Iris pigment epithelial cell (primary cell): Measurements from ENCODE around the gene PRCD.

ENCODE experiments used
- DNase-seq: peaks from one replicate; pipeline ENCODE4 v3.0.0-alpha.2; 2011; ENCODE audit warnings: low read depth

The PRCD gene

DNA sequence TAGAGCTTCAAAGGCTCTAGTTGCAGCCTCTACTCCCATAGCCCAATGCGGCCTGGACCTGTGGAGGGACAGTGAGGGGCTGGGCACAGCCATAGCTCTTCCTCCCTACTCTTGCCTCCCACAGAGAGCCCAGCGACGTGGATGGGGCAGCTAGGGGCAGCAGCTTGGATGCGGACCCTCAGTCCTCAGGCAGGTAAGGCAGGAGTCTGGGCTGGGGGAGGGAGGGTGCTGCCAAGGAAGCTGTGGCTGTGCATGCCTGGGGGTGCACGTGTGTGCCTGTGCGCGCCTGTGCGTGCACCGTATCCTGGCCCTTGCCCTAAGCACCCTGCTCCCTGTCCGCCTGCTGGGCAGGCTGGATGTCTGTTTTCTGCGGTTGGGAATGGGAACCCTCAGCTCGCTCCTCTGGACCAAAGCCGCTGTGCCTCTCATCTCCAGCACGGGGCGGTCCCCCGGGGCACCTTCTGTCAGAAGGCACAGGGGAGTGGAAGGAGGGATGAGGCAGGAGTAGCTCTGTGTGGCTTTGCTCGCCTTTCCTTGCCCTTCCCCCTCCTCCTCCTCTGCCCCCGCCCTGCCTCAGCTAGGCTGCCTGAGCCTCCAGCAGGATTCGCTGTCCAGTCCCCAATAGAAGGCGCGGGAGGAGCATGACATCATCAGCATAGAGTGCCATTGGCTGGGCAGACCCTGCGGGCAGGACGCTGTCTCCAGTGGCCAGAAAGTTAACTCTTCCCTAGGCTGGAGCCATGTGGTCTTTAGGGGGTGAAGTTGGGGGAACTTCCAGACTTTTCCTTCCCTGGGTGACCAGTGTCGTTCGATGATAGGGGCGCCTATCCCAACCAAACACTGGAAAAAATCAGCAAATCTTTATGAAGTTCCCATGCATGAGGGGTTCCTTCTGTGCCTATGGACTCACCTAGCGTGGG lies 797 bp downstream of the PRCD start:
- DNase-seq = peak; percentile 98

DNA sequence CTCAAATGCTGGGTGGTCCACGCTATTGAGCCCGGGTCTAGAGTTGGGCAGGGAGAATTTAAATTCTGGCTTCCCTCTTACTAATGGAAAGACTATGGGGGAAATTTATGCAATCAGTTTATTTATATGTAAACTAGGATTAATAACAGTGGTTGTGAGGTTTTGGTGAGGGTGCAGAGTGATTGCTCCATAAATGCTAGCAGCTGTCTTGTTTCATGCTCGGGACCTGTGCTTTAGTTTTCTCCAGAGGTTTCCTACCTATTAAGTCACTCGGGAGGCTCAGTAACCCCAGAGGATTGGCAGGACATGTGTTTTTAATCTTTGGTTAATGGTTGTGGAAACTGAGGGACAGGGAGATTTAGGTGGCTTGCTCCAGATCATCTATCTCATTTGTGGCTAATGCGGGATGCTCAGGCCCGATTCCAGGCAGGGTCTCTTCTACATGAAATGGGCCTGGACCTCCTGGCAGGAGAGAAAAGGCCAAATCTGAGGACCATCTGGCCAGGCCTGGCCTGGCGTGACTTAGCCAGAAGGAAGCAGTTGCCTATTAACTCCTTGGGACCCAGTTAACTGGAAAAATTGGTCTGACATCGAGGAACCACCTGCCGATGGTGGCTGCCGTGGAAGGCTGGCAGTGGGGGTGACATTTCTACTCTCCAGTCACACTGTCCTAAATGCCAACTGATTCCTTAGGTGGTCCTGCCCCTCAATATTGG lies 2.1 kb downstream of the PRCD start:
- DNase-seq = no peak

DNA sequence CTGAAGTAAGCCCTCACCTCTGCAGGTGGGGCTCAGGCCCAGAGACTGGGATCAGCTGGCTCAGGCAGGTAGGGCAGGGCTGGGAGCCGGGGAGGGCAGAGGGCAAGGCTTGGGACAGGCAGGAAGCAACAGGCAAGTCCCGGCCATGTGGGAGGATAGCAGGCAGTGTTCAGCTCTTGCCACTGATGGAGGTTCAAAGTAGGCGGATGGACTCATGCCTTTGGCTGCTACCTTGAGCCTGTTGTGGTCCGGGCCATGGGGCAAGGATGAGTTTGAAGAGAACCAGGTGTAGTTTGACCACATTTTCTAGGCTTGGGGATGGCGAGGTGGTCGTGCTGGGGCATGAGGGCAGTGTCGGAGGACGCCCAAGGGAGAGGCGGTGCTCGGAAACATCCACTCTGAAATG lies 2.7 kb downstream of the PRCD start:
- DNase-seq = no peak

DNA sequence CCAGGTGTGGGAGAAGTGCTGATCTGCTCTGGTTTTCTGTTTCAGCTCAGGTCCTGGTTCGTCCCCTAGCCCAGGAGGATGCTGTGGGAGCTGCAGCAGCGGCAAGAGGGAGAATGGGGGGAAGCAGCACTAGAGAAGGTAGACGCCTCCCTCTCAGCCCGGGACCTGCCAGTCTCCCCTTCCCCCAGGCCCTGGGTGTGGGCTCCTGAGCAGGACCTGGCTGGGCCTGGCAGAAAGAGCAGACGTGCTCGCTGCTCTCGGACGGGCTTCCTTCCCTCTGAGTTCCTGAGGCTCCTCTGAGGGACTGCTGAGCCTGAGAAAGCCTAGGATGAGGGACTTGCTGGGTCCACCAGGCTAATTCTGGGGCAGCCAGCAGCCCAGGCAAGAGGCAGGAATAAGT lies 3.1 kb downstream of the PRCD start:
- DNase-seq = no peak

DNA sequence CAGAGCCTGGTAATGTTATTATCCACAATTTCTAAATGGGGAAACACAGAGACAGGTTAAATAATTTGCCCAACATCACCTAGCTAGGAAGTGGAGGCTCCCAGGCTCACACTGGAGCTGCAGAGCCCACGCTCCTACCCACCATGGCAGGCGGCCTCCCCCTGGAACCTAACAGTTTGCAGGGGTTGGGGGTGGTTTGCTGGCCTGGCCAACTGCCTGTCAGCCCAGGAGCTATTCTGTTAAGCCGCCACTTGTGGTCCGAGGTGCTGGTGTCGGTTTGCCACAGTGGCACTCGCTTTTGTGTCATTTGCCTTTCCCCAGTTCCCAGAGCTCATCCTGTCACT lies 3.6 kb downstream of the PRCD start:
- DNase-seq = no peak

DNA sequence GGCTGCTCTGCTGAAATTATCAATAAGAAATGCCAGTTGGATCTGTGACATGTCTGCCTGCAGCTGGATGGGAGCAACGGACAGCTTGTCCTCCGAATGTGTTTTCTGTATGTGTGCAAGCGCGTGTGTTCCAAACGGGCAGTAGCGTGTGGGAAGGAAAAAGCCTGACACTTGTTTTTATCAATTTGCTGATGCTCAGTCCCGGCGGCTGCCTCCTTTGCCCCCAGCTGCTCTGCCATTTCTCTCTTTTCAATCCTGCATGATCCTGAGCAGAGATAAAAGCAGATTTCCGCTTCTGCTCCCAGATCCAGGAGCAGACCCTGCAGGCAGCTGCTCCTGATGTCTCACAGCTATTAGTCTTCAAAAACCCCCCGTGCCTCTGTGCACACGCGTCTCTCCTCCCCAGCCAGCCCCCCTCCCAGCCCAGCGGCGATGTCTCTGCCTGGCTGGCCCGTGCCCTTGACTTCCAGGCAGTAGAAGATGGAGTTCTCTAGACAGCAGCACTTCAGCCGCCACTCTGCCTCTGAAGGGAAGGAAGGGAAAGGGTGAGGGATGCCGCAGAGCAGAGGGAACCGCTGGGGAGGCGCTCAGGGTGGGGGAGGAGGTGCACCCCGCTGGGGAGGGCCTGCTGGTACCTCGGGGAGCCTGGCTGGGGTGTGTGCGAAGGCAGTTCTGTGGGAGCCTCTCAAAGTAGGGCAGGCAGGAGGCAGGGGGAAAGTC lies 4.1 kb downstream of the PRCD start:
- no peak for DNase-seq

DNA sequence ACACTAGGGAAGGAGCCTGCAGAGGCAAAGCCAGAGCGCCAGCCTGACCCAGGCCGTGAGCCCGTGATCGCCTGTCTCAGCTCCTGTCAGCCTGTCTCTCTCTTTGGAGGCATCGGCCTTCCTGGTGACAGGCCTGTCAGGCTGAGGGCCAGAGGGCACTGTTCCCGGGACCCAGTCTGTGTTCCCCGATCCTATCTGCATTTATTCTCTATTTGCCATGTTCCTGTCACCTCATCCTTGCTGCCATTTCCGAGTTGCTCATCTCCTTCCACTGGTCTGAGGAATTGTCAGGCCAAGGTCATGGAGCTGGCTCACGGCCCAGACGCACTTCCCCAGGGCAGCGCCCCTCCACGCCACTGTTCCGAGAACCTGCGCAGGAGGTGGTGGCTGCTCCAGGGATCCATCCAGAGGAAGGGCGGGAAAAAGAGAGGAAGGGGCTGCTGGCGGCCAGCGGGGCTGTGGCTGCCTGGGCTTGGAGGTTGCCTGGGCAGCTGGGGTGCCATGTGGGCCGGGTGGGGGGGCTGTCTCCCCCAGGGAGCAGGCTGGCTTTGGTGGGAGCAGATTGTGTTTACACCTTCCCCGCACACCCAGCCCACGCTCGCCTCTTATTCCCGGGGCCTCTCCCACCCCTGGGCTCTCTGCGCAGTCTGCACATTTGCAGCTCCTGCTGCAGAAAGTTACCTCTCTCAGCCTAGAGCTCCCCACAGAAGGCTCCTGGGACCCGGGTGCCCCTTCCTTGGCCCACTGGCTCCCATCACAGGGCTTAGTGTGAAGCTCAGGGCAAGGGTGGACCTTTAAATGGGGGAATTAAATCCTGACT lies 4.9 kb downstream of the PRCD start:
- no peak for DNase-seq

DNA sequence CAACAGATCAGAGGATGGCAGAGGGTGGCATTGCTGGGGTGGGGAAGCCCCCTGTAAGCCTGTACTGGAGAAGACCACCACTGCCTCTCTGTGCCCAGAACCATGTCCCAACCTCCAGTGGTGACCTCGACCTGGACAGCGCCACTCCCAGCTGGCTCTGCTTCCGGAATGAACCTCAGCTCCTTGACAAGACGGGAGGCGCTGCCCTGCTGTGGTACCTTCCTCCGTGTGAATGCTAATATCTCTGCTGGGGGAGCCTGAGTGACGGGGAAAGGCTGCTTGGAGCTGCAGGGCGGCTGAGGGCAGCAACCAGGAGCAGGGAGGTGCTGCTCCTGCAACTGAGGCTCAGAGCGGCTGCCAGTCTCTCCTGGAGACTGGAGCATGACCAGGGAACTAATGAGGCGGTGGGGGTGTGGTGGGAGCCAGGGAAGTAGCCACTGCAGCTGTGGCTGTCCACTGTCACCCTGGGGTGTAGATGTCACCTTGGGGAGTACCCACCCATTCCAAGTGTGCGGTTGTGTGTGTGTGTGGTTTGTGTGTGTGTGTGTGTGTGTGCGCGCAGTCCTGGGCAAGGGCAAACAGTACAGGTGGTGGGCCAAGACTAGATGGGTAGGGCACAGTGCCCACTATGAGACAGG lies 6.2 kb downstream of the PRCD start:
- no peak for DNase-seq

DNA sequence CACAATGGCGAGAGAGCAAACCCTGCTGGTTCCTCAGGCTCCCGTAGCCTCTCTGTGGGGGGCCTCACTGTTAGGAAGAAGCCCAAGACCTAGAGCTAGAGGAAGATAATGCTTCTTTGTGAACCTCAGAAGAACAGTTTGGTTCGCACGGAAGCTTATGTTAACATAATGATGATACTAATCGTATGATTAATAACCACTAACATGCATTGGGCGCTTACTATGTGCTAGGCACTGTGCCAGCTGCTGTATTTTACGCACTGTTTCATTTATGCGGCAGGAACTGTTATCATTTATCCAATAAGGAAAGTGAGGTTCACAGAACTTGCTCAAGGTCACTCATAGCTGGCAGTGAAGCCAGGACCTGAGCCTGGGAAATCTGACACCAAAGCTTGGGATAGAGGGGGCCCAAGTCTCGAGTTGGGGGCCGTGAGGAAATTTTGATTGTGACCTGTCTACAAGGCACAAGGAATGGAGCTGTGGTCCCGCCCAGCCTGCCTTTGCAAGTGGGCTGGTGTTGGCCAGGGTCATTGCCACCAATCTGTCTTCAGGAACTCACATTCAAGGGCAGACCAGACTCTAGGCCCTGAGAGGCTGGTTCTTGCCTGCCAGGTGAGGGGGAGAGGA lies 6.8 kb downstream of the PRCD start:
- peak; percentile 97 for DNase-seq

DNA sequence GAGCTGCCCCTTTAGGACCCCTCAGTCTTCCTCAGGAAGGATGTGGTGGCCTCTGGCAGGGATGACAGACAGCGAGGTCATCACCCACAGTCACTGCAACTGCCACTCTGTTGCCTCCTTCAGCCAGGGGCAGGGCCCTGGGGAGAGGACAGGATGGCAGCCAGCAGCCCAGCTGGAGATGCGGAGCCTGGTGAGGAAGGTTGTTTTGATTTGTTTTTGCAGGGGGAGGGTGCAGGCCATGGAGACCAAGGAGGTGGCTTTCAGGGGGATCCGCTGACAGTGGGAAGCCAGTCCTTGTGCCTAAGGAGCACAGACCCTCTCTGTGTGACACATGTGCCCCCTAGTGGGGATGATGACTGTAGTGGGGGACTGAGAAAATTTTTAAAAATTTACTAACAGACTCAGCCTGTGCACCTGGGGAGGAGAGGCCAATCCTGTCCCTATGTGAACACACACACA lies 7.4 kb downstream of the PRCD start:
- DNase-seq = peak; percentile 64

DNA sequence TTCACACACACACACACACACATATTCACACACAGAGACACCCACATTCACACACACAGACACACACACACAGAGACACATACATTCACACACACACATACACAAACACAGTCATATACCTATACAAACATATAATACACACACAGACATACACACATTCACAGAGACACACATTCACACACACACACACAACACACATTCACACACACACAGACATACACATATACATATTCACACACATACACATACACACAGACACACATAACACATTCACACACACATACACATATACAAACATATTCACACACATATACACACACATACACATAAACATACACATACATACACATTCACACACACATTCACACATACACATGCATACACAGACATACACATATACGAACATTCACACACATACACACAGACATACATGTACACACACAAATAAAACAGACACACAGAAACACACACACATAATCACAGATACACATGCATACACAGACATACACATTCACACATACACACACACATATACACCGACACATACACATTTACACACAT lies 7.9 kb downstream of the PRCD start:
- DNase-seq = no peak

DNA sequence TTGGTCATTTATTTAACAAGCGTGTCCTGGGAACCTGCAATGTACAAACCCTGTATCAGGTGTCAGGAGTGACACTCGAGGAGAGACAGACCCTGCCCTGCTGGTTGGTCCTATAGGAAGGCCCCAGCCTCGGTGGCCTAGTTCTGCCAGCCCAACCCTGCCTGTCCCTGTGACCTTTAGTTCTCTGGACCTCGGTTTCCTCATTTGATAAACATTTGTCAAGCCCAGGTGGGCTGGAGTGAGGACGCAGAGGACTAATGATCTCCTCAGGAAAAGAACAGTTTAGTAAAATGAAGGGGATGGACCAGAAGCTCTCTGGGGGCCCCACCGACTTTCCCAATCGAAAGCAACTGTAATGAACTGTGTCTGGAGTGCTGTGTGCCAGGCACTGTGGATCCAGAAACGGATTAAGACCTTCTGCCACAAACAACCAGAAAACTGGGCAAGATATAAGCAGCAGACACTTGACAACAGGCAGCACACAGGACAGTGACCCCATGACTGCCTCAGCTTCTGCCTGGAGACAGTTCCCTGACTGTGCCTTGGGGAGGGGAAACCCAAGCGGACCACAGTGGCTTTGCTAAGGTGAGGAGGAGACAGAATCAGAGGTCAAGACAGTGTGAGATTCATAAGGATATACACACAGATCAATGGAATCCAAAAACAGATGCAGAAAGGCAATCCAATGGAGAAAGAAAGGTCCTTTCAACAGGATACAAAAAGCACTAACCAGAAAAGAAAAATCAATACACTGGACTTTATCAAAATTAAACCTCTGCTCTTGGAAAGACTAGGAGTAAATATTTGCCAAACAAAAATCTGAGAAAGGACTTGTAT lies 8.8 kb downstream of the PRCD start:
- DNase-seq = no peak

DNA sequence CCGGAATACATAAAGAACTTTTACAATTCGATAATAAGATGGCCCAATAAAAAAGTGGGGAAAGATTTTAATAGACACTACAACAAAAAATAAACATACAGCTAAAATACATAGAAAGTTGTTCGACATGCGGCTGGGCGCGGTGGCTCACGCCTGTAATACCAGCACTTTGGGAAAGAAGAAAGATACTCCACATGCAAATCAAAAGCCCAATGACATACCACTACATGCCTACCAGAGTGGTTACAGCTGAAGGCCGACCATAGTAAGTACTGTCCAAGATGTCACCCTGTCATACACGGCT lies 9.3 kb downstream of the PRCD start:
- no peak for DNase-seq

DNA sequence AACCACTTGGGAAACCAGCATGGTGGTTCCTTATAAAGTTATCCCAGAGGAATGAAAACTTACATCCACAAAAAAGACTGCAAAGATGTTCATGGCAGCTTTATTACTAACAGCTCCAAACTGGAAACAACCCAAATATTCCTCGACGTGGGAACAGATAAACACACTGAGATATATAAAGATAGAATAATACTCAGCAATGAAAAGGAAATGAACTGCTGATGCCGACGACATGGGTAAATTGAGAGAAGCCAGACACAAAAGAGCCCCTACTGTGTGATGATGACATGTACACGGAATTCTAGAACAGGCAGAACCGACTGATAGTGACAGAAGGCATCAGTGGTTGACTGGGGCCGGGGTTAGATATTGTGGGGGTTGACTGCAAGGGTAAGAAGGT lies 9.7 kb downstream of the PRCD start:
- no peak for DNase-seq

DNA sequence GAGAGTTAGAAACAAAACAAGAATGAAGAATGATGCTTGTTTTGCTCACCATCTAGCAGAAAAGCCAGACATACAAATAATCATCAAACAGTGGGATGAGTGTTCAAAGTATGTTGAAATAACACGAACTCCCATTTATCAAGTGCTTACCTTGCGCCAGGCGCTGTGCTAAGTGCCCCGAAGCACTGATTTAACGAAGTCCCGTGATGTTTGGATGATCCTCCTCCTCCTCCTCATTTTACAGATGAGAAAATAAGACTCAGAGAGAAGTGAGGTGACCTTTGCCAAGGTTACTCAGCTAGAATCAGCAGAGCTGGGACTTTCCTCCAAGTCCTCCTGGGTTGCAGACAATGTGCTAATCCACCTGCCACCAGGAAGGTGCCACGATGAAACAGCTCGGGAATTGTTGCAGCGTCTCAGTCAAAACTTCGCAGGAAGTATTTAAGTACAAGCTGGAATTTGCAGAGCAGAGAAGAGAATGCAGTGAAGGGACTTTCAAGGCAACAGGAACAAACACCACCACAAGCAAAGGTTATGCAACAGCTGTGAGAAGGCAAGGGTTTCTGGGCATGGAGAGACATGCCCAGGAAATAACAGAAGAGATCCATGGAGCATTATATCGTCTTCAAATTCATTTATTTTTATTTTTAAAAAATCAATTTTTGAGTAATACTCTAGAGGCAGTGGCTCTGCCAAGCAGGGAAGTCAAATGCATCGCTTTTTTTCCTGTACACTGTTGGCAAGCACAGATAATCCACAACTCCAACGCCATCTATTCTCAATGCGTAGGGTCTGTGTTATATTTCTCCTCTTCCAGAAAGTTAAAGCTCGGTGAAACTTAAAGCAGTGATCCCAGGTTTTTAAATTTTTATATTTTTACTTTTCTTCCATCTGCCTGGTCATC lies 11.1 kb downstream of the PRCD start:
- DNase-seq = peak; percentile 82

DNA sequence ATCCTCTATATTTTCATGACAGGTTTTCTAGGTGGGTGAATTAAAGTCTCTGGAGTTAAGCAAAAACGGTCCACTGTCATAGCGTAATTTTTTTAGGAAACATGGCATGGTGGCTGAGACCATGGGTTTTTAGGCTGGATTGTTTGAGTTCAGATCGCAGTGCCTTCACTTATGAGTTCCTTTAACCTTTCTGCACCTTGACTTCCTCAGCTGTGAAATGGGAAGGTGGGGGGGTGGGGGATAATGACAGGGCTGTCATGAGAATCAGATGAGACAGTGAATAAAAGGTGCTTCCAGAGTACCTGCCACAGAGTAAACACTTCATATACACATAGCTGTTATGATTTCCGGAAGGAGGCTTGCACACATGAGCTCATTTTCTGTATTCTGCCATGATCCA lies 11.8 kb downstream of the PRCD start:
- no peak for DNase-seq

DNA sequence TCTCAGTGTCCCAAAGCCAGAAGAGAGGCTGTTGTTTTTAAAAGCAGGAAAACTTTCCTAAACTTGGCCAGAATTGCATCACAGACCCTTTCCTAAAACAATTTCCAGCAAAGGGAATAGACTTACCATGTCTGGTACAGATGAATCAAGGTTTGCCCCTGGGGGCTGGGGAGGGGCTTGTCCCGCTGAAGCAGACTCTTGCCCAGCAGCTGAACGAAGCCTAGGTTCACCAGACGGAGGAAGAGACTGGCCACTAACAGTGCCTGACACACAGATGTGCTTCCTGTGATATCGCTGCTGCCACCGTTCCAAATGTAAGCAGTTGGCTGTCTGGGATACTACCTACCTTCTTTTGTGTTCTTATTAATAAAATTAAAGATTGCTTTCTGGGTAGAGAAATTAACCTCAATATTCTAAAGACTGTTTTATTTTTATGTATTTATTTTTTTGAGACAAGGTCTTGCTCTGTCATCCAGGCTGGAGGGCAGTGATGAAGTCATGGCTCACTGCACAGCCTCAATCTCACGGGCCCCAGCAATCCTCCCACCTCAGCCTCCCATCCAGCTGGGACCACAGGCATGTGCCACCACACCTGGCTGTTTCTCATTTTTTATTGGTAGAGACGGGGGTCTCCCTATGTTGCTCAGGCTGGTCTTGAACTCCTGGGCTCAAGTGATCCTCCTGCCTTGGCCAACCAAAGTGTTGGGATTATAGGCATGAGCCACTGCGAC lies 13.5 kb downstream of the PRCD start:
- no peak for DNase-seq

DNA sequence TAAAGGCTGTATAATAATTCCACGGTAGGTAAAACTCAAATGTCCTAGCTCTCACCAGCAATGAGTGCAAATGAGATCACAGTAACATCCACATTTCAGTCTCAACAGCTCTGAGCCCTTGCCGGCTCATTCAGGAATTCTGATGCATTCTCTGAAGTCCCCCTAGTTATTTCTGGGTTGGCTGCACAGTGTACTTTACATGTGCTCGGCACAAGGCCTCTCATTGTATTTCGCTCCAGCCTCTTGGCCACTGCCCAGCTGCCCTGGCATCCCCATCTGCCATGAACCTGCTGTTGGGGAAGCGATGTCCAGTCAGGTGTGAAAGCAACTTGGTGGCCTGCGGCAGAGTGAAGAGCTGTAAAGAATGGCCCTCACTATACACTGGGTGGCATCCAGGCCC lies 14.3 kb downstream of the PRCD start:
- DNase-seq = no peak
